OCI-LY1 (cell line): ENCODE results near the gene SLC26A9.

Source experiments
- CTCF ChIP-seq: fragments of 200-600 bp; sonication (generic), shearing (Covaris generic); IDR thresholded peaks from 2 replicates; pipeline ENCODE4 v1.5.1; 2017; ENCODE audit warnings: mild to moderate bottlenecking, antibody characterized with exemption, low read length, moderate library complexity, mixed read lengths
- EZH2 ChIP-seq: fragments of 200-600 bp; sonication (generic), shearing (Covaris generic); IDR thresholded peaks from 2 replicates; pipeline ENCODE4 v1.8.0; 2017; ENCODE audit warnings: borderline replicate concordance, mixed run types, mild to moderate bottlenecking, antibody characterized with exemption, low read length, moderate library complexity, mixed read lengths

- TF ChIP-seq CTCF (no peak), EZH2 (no peak)
These were observed 20.3 kb upstream of the SLC26A9 start for GRCh38 chr1:205963352-205964155.
